Mammary epithelial cell (primary cell): ENCODE data around the gene SMIM36.

Source experiments
- EZH2 ChIP-seq: IDR thresholded peaks from 2 replicates; pipeline ENCODE4 v1.6.1; 2012; ENCODE audit warnings: low read length, inconsistent platforms, borderline replicate concordance
- TF ChIP-seq, protein P1 (sequence below), 2 donors: IDR thresholded peaks in 1 of 2; conservative IDR thresholded peaks in 1 of 2; 2 replicates each; pipeline ENCODE4 v1.5.1; 2011 to 2012; ENCODE audit warnings: inconsistent platforms in 2 of 2, low read length in 2 of 2, mild to moderate bottlenecking in 2 of 2, control low read depth in 1 of 2, low read depth in 1 of 2; ENCODE audit not compliant: insufficient read depth in 1 of 2; ENCODE audit errors: extremely low read depth in 1 of 2

DNA sequence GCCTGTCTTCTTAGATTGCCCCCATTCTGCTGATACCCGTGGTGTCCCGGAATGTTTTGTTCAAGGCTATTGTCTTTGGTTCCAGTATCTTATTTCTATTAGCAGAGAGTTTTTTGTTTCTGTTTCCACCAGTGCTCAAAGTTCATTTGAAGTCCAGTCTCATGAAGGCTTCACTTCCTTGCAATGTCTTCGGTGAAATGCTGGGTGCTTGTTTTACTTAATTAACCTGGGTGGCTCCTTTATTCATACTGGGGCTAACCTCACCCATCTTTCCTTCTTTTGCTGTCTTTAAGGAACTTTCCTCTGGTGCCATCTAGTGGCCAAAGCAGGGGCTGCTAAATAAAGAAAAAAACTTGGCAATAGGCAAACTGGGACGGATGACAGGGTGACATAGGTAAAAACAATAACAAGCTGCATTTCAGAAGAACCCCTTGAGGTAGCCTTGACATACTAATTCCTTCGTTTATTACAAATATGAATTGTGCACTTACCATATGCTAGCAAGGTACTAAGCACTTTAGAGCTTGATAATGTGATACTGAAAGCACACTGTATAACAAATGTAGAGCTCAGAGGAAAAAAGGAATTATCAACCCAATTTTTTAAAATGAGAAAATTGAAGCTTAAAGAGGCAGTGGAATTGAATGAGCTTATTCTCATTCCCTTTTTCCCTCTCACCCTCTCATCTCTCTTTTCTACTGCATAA lies 2.8 kb upstream of the SMIM36 start:
- TF ChIP-seq, protein P1, sequence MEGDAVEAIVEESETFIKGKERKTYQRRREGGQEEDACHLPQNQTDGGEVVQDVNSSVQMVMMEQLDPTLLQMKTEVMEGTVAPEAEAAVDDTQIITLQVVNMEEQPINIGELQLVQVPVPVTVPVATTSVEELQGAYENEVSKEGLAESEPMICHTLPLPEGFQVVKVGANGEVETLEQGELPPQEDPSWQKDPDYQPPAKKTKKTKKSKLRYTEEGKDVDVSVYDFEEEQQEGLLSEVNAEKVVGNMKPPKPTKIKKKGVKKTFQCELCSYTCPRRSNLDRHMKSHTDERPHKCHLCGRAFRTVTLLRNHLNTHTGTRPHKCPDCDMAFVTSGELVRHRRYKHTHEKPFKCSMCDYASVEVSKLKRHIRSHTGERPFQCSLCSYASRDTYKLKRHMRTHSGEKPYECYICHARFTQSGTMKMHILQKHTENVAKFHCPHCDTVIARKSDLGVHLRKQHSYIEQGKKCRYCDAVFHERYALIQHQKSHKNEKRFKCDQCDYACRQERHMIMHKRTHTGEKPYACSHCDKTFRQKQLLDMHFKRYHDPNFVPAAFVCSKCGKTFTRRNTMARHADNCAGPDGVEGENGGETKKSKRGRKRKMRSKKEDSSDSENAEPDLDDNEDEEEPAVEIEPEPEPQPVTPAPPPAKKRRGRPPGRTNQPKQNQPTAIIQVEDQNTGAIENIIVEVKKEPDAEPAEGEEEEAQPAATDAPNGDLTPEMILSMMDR (conservative IDR thresholded peaks at IDR 0.05 in 1 of 2, IDR thresholded peaks at IDR 0.05 in 1 of 2; ENCODE audit: extremely low read depth in 1 of 2, insufficient read depth in 1 of 2, low read depth in 1 of 2, low read length in 2 of 2), result peak; percentile 94 to 96
- no peak for TF ChIP-seq EZH2
